ENCODE results near the gene COL28A1.

Gene COL28A1

DNA sequence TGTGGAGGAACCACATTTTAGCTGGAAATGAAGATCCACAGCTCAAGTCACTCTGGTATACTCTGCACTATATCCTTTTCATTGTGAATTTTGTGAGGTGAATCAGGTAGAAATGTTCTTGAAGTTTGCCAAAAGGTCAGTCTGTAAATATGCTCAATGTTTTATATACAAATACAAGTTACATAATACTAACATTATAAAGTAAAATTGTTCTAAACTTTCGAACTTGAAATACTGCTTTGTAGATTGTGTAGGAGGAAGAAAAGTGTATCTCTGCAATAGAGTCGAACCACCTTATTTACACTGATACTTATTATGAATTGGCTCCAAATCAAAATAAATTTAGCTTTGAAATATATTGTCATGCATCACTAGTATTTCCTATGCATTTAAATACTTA is 38.0 kb upstream of the COL28A1 start:
- no peak overlapping the region for H3K23ac ChIP-seq (ENCODE audit: low read length)
- H3K4me3 ChIP-seq (ENCODE audit: low read depth, low read length) = no peak overlapping the region
- WGBS (ENCODE audit: extremely low coverage, insufficient coverage, insufficient read length) = no CpG with 5 or more reads among the region's 2 CpGs
- H3K27me3 ChIP-seq (ENCODE audit: insufficient read depth, low read length) = no peaks in the 10 kb centered on the region
- H3K18ac ChIP-seq (ENCODE audit: low read length) = no peak overlapping the region
- no peak overlapping the region for H2BK120ac ChIP-seq (ENCODE audit: insufficient read depth, low read length, poor library complexity)
- no peak overlapping the region for H4K8ac ChIP-seq (ENCODE audit: low read depth, low read length)
- H3K36me3 ChIP-seq (ENCODE audit: control insufficient read depth in 1 of 2, insufficient read depth in 2 of 2, low read length in 2 of 2) = peaks cover 0 to 2% of the 10 kb centered on the region in 2 experiments
- peaks cover 2% of the 10 kb centered on the region for H3K79me2 ChIP-seq (ENCODE audit: control insufficient read depth, insufficient read depth, low read length, poor library complexity)
- no peak overlapping the region for H3K9ac ChIP-seq (ENCODE audit: low read length)
- H2BK12ac ChIP-seq (ENCODE audit: low read length) = no peak overlapping the region
- no peak overlapping the region for H2AFZ ChIP-seq (ENCODE audit: insufficient read depth, low read length, poor library complexity)
- H2AK5ac ChIP-seq (ENCODE audit: low read length) = no peak overlapping the region
- H4K12ac ChIP-seq (ENCODE audit: low read depth, low read length) = no peak overlapping the region
- H2BK5ac ChIP-seq (ENCODE audit: low read depth, low read length, poor library complexity) = no peak overlapping the region
- no peak overlapping the region for H3K27ac ChIP-seq (ENCODE audit: low read depth, low read length)
- H3K14ac ChIP-seq (ENCODE audit: low read length) = no peak overlapping the region
- H4K91ac ChIP-seq (ENCODE audit: low read depth, low read length) = no peak overlapping the region
- no peaks in the 10 kb centered on the region for H3K4me1 ChIP-seq (ENCODE audit: control insufficient read depth in 1 of 2, insufficient read depth in 2 of 2, low read length in 2 of 2)
- no peak for DNase-seq
- no peak overlapping the region for H3K4ac ChIP-seq (ENCODE audit: low read depth, low read length)
- no peak overlapping the region for H3K4me2 ChIP-seq (ENCODE audit: low read length)
- H3K79me1 ChIP-seq (ENCODE audit: low read length) = no peaks in the 10 kb centered on the region
- no peaks in the 10 kb centered on the region for H3K9me3 ChIP-seq (ENCODE audit: insufficient read depth, low read depth, low read length)

DNA sequence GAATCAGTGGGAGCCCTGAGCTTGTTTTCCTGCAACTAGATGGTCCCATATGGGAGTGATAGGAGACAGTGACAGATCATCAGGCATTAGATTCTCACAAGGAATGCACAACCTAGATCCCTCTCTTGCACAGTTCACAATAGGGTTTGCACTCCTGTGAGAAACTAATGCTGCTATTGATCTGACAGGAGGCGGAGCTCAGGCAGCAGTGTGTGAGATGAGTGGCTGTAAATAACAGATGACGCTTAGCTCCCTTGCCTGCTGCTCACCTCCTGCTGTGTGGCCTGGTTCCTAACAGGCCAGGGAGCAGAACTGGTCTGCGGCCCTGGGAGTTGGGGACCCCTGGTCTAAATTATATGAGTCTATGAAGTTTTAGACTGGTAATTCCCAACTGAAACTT is 34.9 kb upstream of the COL28A1 start:
- Histone ChIP-seq H3K18ac (ENCODE audit: low read length) (no peak overlapping the region), H3K4me2 (ENCODE audit: low read length) (no peak overlapping the region), H3K14ac (ENCODE audit: low read length) (no peak overlapping the region), H4K12ac (ENCODE audit: low read depth, low read length) (no peak overlapping the region), H3K79me2 (ENCODE audit: control insufficient read depth, insufficient read depth, low read length, poor library complexity) (peaks cover 10% of the 10 kb centered on the region), H3K79me1 (ENCODE audit: low read length) (peaks cover 15% of the 10 kb centered on the region), H3K4me1 (ENCODE audit: control insufficient read depth in 1 of 2, insufficient read depth in 2 of 2, low read length in 2 of 2) (peaks cover 7 to 9% of the 10 kb centered on the region in 2 experiments), H3K27me3 (ENCODE audit: insufficient read depth, low read length) (no peaks in the 10 kb centered on the region), H2AK5ac (ENCODE audit: low read length) (no peak overlapping the region), H3K27ac (ENCODE audit: low read depth, low read length) (no peak overlapping the region), H2BK5ac (ENCODE audit: low read depth, low read length, poor library complexity) (no peak overlapping the region), H2BK12ac (ENCODE audit: low read length) (no peak overlapping the region), H4K8ac (ENCODE audit: low read depth, low read length) (no peak overlapping the region), H3K36me3 (ENCODE audit: control insufficient read depth in 1 of 2, insufficient read depth in 2 of 2, low read length in 2 of 2) (no peaks in the 10 kb centered on the region), H3K4ac (ENCODE audit: low read depth, low read length) (peak overlapping the region; percentile 78), H3K23ac (ENCODE audit: low read length) (no peak overlapping the region), H3K9me3 (ENCODE audit: insufficient read depth, low read depth, low read length) (no peaks in the 10 kb centered on the region), H3K4me3 (ENCODE audit: low read depth, low read length) (no peak overlapping the region), H4K91ac (ENCODE audit: low read depth, low read length) (no peak overlapping the region), H2AFZ (ENCODE audit: insufficient read depth, low read length, poor library complexity) (no peak overlapping the region), H3K9ac (ENCODE audit: low read length) (no peak overlapping the region), H2BK120ac (ENCODE audit: insufficient read depth, low read length, poor library complexity) (no peak overlapping the region)
- no CpG with 5 or more reads among the region's 3 CpGs for WGBS (ENCODE audit: extremely low coverage, insufficient coverage, insufficient read length)
- no peak for DNase-seq

DNA sequence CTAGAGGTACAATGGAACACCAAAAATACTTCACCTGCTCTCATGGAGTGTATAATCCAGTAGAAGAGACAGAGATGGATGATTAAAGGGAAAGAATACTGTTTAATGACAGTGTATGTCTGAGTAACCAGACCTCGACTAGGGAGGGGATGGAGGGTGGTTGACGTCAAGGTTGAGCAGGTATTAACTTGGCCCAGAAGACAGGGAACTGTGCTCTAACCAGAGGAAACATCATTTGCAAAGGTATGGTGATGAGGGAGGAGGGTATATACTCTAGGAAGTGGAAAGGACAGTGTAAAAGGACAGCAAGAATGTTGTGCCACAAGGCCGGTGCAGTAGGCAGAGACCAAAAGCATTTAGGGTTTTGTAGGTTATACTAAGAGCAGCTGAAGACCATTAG is 33.9 kb upstream of the COL28A1 start:
- Histone ChIP-seq H3K14ac (ENCODE audit: low read length) (no peak overlapping the region), H4K12ac (ENCODE audit: low read depth, low read length) (no peak overlapping the region), H3K36me3 (ENCODE audit: control insufficient read depth in 1 of 2, insufficient read depth in 2 of 2, low read length in 2 of 2) (no peaks in the 10 kb centered on the region), H3K79me2 (ENCODE audit: control insufficient read depth, insufficient read depth, low read length, poor library complexity) (peaks cover 10% of the 10 kb centered on the region), H3K23ac (ENCODE audit: low read length) (no peak overlapping the region), H3K4me2 (ENCODE audit: low read length) (no peak overlapping the region), H3K27me3 (ENCODE audit: insufficient read depth, low read length) (no peaks in the 10 kb centered on the region), H2AK5ac (ENCODE audit: low read length) (no peak overlapping the region), H4K8ac (ENCODE audit: low read depth, low read length) (no peak overlapping the region), H2BK12ac (ENCODE audit: low read length) (no peak overlapping the region), H2AFZ (ENCODE audit: insufficient read depth, low read length, poor library complexity) (no peak overlapping the region), H3K9ac (ENCODE audit: low read length) (no peak overlapping the region), H3K4me1 (ENCODE audit: control insufficient read depth in 1 of 2, insufficient read depth in 2 of 2, low read length in 2 of 2) (peaks cover 8 to 15% of the 10 kb centered on the region in 2 experiments), H4K91ac (ENCODE audit: low read depth, low read length) (no peak overlapping the region), H3K4ac (ENCODE audit: low read depth, low read length) (no peak overlapping the region), H3K9me3 (ENCODE audit: insufficient read depth, low read depth, low read length) (no peaks in the 10 kb centered on the region), H2BK120ac (ENCODE audit: insufficient read depth, low read length, poor library complexity) (no peak overlapping the region), H3K79me1 (ENCODE audit: low read length) (peaks cover 20% of the 10 kb centered on the region), H3K4me3 (ENCODE audit: low read depth, low read length) (no peak overlapping the region), H2BK5ac (ENCODE audit: low read depth, low read length, poor library complexity) (no peak overlapping the region), H3K27ac (ENCODE audit: low read depth, low read length) (no peak overlapping the region), H3K18ac (ENCODE audit: low read length) (no peak overlapping the region)
- no CpG with 5 or more reads among the region's 3 CpGs for WGBS (ENCODE audit: extremely low coverage, insufficient coverage, insufficient read length)
- no peak for DNase-seq

DNA sequence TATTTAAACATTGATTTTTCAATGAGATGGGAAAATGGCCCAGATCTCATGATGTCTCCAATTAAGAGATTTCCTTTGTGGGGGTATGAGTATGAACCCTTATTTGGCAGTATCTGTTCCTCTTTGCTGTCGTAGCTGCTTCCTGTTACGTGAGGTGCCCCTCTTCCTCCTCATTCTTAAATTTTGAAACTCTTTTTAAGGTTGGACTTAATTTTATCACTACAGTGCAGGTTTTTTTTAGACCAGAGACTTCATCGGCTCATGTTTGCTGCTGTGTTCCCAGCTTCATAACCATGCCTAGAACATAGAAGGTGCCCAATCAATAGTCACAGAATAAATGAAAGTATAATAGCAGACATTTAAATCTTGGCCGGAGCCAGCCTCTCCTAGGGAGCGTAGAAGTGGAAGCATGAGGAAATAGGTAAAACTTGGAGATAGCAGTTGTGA is 33.4 kb upstream of the COL28A1 start:
- H3K27me3 ChIP-seq (ENCODE audit: insufficient read depth, low read length) = no peaks in the 10 kb centered on the region
- H2BK12ac ChIP-seq (ENCODE audit: low read length) = no peak overlapping the region
- no peak overlapping the region for H4K8ac ChIP-seq (ENCODE audit: low read depth, low read length)
- H3K4me1 ChIP-seq (ENCODE audit: control insufficient read depth in 1 of 2, insufficient read depth in 2 of 2, low read length in 2 of 2) = peaks cover 8 to 17% of the 10 kb centered on the region in 2 experiments
- peaks cover 10% of the 10 kb centered on the region for H3K79me2 ChIP-seq (ENCODE audit: control insufficient read depth, insufficient read depth, low read length, poor library complexity)
- H3K27ac ChIP-seq (ENCODE audit: low read depth, low read length) = no peak overlapping the region
- H2AFZ ChIP-seq (ENCODE audit: insufficient read depth, low read length, poor library complexity) = no peak overlapping the region
- H2AK5ac ChIP-seq (ENCODE audit: low read length) = no peak overlapping the region
- no peak overlapping the region for H4K91ac ChIP-seq (ENCODE audit: low read depth, low read length)
- H3K23ac ChIP-seq (ENCODE audit: low read length) = no peak overlapping the region
- no peak overlapping the region for H2BK5ac ChIP-seq (ENCODE audit: low read depth, low read length, poor library complexity)
- peak overlapping the region; percentile 44 for H3K4ac ChIP-seq (ENCODE audit: low read depth, low read length)
- no peak for DNase-seq
- H3K9ac ChIP-seq (ENCODE audit: low read length) = no peak overlapping the region
- H4K12ac ChIP-seq (ENCODE audit: low read depth, low read length) = no peak overlapping the region
- H3K79me1 ChIP-seq (ENCODE audit: low read length) = peaks cover 21% of the 10 kb centered on the region
- H3K14ac ChIP-seq (ENCODE audit: low read length) = no peak overlapping the region
- WGBS (ENCODE audit: extremely low coverage, insufficient coverage, insufficient read length) = no CpG with 5 or more reads among the region's 5 CpGs
- no peak overlapping the region for H3K4me2 ChIP-seq (ENCODE audit: low read length)
- no peak overlapping the region for H3K18ac ChIP-seq (ENCODE audit: low read length)
- H3K9me3 ChIP-seq (ENCODE audit: insufficient read depth, low read depth, low read length) = no peaks in the 10 kb centered on the region
- no peak overlapping the region for H3K4me3 ChIP-seq (ENCODE audit: low read depth, low read length)
- H2BK120ac ChIP-seq (ENCODE audit: insufficient read depth, low read length, poor library complexity) = no peak overlapping the region
- no peaks in the 10 kb centered on the region for H3K36me3 ChIP-seq (ENCODE audit: control insufficient read depth in 1 of 2, insufficient read depth in 2 of 2, low read length in 2 of 2)

All from trophoblast cell (in vitro differentiated cells and primary cell).